Smooth muscle cell (in vitro differentiated cells): ENCODE measurements around the gene PLOD2. TPM values are rescaled to one million over a fixed set of nuclear protein-coding genes. Genes with fewer than 3 reads are reported as not detected.

Source experiments
- DNase-seq: peaks from one replicate; lab custom pipeline; 2025; ENCODE audit not compliant: unreplicated experiment; lab: John Stamatoyannopoulos, UW
- H2AFZ ChIP-seq: fragments of 200-600 bp; sonication (generic); 2 replicates; pipeline ENCODE4 v1.6.0; 2016; ENCODE audit warnings: antibody characterized with exemption, low read depth, mild to moderate bottlenecking
- H3F3A ChIP-seq: fragments of 200-600 bp; sonication (generic); 2 replicates; pipeline ENCODE4 v1.6.0; 2017; ENCODE audit warnings: antibody characterized with exemption, low read depth
- H3K27ac ChIP-seq: fragments of 200-600 bp; sonication (generic); 2 replicates; pipeline ENCODE4 v1.5.1; 2016; ENCODE audit warnings: low read depth, mild to moderate bottlenecking
- H3K27me3 ChIP-seq: fragments of 200-600 bp; sonication (generic); 2 replicates; pipeline ENCODE4 v1.6.1; 2016; ENCODE audit warnings: low read depth, mild to moderate bottlenecking
- H3K36me3 ChIP-seq: fragments of 200-600 bp; sonication (generic); 2 replicates; pipeline ENCODE4 v1.5.1; 2016; ENCODE audit warnings: low read depth
- H3K4me1 ChIP-seq: fragments of 200-600 bp; sonication (generic); 2 replicates; pipeline ENCODE4 v1.5.1; 2016; ENCODE audit warnings: low read depth
- H3K4me2 ChIP-seq: fragments of 200-600 bp; sonication (generic); 2 replicates; pipeline ENCODE4 v1.6.0; 2016; ENCODE audit warnings: mild to moderate bottlenecking
- H3K4me3 ChIP-seq: fragments of 200-600 bp; sonication (generic); 2 replicates; pipeline ENCODE4 v1.5.1; 2016; ENCODE audit warnings: mild to moderate bottlenecking
- H3K79me2 ChIP-seq: fragments of 200-600 bp; sonication (generic); 2 replicates; pipeline ENCODE4 v1.6.0; 2016; ENCODE audit warnings: low read depth, mild to moderate bottlenecking
- H3K9ac ChIP-seq: fragments of 200-600 bp; sonication (generic); 2 replicates; pipeline ENCODE4 v1.6.0; 2016; ENCODE audit warnings: low read depth
- H3K9me3 ChIP-seq: fragments of 200-600 bp; sonication (generic); replicated peaks from 2 replicates; pipeline ENCODE4 v1.5.1; 2016; ENCODE audit warnings: low read depth
- H4K20me1 ChIP-seq: fragments of 200-600 bp; sonication (generic); 2 replicates; pipeline ENCODE4 v1.6.0; 2016; ENCODE audit warnings: low read depth
- whole genome bisulfite sequencing: methylation state at CpG from one replicate; pipeline ENCODE4 v1.1.7; 2016; ENCODE audit warnings: low lambda C conversion rate; 5-methylcytosine and 5-hydroxymethylcytosine counted together
- polyA plus RNA-seq: library from polyadenylated mRNA; unstranded; fragments of >200 nt; fragmentation: Nextera tagmentation; extraction: Ambion mirVana; gene quantifications from 2 replicates; pipeline ENCODE4 v1.2.1, GENCODE V29; 2016
- total RNA-seq: library from RNA; depleted of rRNA; stranded (reverse); fragments of >200 nt; gene quantifications from 2 replicates; pipeline ENCODE4 v1.2.3, GENCODE V29; 2014
- TF ChIP-seq, protein P1 (sequence below): fragments of 200-600 bp; sonication (generic); IDR thresholded peaks from 2 replicates; pipeline ENCODE4 v1.5.1; 2017; ENCODE audit warnings: borderline replicate concordance, mild to moderate bottlenecking, antibody characterized with exemption; ENCODE audit not compliant: insufficient read depth, poor library complexity, severe bottlenecking

The PLOD2 gene
- total and polyA plus RNA-seq, 2 experiments from 2014 or later: 372 to 658 TPM

- 63% methylated on average over 6 of the region's 6 CpGs for WGBS
- H2AFZ ChIP-seq: no peak overlapping the region
- peak overlapping the region; percentile 90 for H3K27ac ChIP-seq
Measured at GRCh38 chr3:146152834-146153233, 8.2 kb downstream of the PLOD2 start.

GRCh38 chr3:146148468-146148931 lies 12.5 kb downstream of the PLOD2 start:
- peak overlapping the region; percentile 77 for H3K4me2 ChIP-seq
- WGBS: 60% methylated on average over 1 of the region's 1 CpG
- DNase-seq: no peak

More at GRCh38 chr3:146152834-146153233, 8.2 kb downstream of the PLOD2 start:
- Histone ChIP-seq H3K9ac (no peak overlapping the region), H3K4me1 (peaks cover 21% of the 10 kb centered on the region), H3K4me3 (no peak overlapping the region), H3K4me2 (peak overlapping the region; percentile 89), H3K27me3 (no peaks in the 10 kb centered on the region), H3K79me2 (peaks cover 100% of the 10 kb centered on the region), H4K20me1 (peaks cover 100% of the 10 kb centered on the region), H3K9me3 (no peaks in the 10 kb centered on the region), H3K36me3 (peaks cover 3% of the 10 kb centered on the region), H3F3A (peaks cover 13% of the 10 kb centered on the region)
- TF ChIP-seq, protein P1, sequence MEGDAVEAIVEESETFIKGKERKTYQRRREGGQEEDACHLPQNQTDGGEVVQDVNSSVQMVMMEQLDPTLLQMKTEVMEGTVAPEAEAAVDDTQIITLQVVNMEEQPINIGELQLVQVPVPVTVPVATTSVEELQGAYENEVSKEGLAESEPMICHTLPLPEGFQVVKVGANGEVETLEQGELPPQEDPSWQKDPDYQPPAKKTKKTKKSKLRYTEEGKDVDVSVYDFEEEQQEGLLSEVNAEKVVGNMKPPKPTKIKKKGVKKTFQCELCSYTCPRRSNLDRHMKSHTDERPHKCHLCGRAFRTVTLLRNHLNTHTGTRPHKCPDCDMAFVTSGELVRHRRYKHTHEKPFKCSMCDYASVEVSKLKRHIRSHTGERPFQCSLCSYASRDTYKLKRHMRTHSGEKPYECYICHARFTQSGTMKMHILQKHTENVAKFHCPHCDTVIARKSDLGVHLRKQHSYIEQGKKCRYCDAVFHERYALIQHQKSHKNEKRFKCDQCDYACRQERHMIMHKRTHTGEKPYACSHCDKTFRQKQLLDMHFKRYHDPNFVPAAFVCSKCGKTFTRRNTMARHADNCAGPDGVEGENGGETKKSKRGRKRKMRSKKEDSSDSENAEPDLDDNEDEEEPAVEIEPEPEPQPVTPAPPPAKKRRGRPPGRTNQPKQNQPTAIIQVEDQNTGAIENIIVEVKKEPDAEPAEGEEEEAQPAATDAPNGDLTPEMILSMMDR: no peak
- DNase-seq: no peak

DNA sequence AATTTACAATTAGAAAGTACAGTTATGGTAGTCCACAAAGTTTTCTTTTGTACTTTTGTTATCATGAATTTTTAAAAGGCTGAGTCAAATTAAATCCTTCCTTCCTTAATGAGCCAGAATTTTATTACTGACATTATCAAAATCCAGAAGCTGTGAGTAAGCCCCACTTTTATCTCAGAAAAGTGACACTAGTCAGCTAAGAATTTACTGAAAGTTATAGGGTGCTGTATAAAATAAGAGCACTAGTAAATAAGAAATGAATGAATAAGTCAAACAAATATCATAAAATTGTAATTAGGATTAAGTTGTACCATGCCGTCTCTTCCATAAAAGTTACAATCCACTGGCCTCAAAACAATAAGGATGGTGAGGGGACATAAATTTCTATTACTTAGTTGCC lies 15.3 kb downstream of the PLOD2 start:
- H3K27ac ChIP-seq: peak overlapping the region; percentile 90
- H3K79me2 ChIP-seq: peaks cover 99% of the 10 kb centered on the region
- H3F3A ChIP-seq: peaks cover 51% of the 10 kb centered on the region
- WGBS: 23% methylated on average over 1 of the region's 1 CpG
- peaks cover 48% of the 10 kb centered on the region for H3K4me1 ChIP-seq
- H3K27me3 ChIP-seq: no peaks in the 10 kb centered on the region
- TF ChIP-seq, protein P1: no peak
- peak overlapping the region; percentile 50 for H3K9ac ChIP-seq
- no peaks in the 10 kb centered on the region for H3K9me3 ChIP-seq
- peaks cover 97% of the 10 kb centered on the region for H4K20me1 ChIP-seq
- no peak overlapping the region for H3K4me3 ChIP-seq
- H3K36me3 ChIP-seq: no peaks in the 10 kb centered on the region
- no peak for DNase-seq
- peak overlapping the region; percentile 77 for H3K4me2 ChIP-seq
- no peak overlapping the region for H2AFZ ChIP-seq

More at GRCh38 chr3:146148468-146148931, 12.5 kb downstream of the PLOD2 start:
- no peak overlapping the region for H3K9ac ChIP-seq
- H3K27ac ChIP-seq: peak overlapping the region; percentile 90
- H3F3A ChIP-seq: peaks cover 42% of the 10 kb centered on the region
- H3K36me3 ChIP-seq: peaks cover 3% of the 10 kb centered on the region
- H4K20me1 ChIP-seq: peaks cover 97% of the 10 kb centered on the region
- TF ChIP-seq, protein P1: no peak
- no peaks in the 10 kb centered on the region for H3K9me3 ChIP-seq
- H3K4me1 ChIP-seq: peaks cover 42% of the 10 kb centered on the region
- H3K4me3 ChIP-seq: no peak overlapping the region
- no peaks in the 10 kb centered on the region for H3K27me3 ChIP-seq
- peaks cover 100% of the 10 kb centered on the region for H3K79me2 ChIP-seq
- H2AFZ ChIP-seq: no peak overlapping the region

- Histone ChIP-seq H3K9ac (peak overlapping the region; percentile 36), H3K4me1 (peaks cover 58% of the 10 kb centered on the region), H2AFZ (no peak overlapping the region), H3K4me3 (no peak overlapping the region), H3K36me3 (no peaks in the 10 kb centered on the region), H3F3A (peaks cover 38% of the 10 kb centered on the region), H3K27ac (peak overlapping the region; percentile 90), H3K79me2 (peaks cover 99% of the 10 kb centered on the region), H3K4me2 (peak overlapping the region; percentile 77), H4K20me1 (peaks cover 97% of the 10 kb centered on the region), H3K9me3 (no peaks in the 10 kb centered on the region), H3K27me3 (no peaks in the 10 kb centered on the region)
- TF ChIP-seq, protein P1: no peak
- WGBS: 14% methylated on average over 3 of the region's 3 CpGs
- DNase-seq: no peak
Measured at GRCh38 chr3:146142757-146143156, 18.2 kb downstream of the PLOD2 start.
